HCT116 (cell line): ENCODE measurements around the gene NCOA5. TPM values are rescaled to one million over a fixed set of nuclear protein-coding genes. Genes with fewer than 3 reads are reported as not detected.

Source experiments
- ATAC-seq: fragments of 200-7000 bp; cut with Tn5 transposase; 2 replicates; pipeline ENCODE4 v1.9.1; 2020; ENCODE audit warnings: mild to moderate bottlenecking, moderate library complexity
- BruUV-seq: library from RNA; stranded (reverse); fragments of 400-500 nt; replicated peaks from 2 replicates; lab custom pipeline; 2021; lab: Mats Ljungman, UMichigan
- CTCF ChIA-PET: fragments of 300-600 bp; sonication (Branson Sonifier 250); formaldehyde crosslinking; loops from one replicate; lab custom pipeline; 2021; ENCODE audit warnings: antibody characterized with exemption; lab: Charles Lee
- POLR2A ChIA-PET: fragments of 300-600, 350-600 bp; sonication (Branson Sonifier 250); formaldehyde crosslinking; loops from one replicate; lab custom pipeline; 2021; ENCODE audit warnings: antibody characterized with exemption; lab: Charles Lee
- RAD21 ChIA-PET, 2 experiments: fragments of 300-600 bp; sonication (Branson Sonifier 250); formaldehyde crosslinking; loops; one replicate each; lab custom pipeline; 2023; ENCODE audit warnings: low total read pairs in 2 of 2; ENCODE audit not compliant: uncharacterized antibody in 2 of 2, unreplicated experiment in 2 of 2, low non-redundant PET in 1 of 2; lab: Charles Lee
- DNase-seq: peaks from one replicate; pipeline ENCODE4 v3.0.0-alpha.2; 2010; ENCODE audit warnings: low read depth, low spot score
- H2AFZ ChIP-seq: fragments of 200-600 bp; shearing (Covaris generic), sonication (generic); 2 replicates; pipeline ENCODE4 v1.6.1; 2017; ENCODE audit warnings: low read depth, mixed run types, mixed read lengths, antibody characterized with exemption, low read length; ENCODE audit not compliant: poor library complexity, severe bottlenecking
- H3K27ac ChIP-seq: 2 replicates; pipeline ENCODE4 v1.5.1; 2012; ENCODE audit warnings: low read depth, low read length
- H3K27me3 ChIP-seq: fragments of 200-600 bp; sonication (generic); 2 replicates; pipeline ENCODE4 v1.6.1; 2016; ENCODE audit warnings: mixed run types, low read length, mixed read lengths; ENCODE audit not compliant: insufficient read depth
- H3K36me3 ChIP-seq, 2 experiments: fragments of 200-500 bp in 1 of 2; fragments of 200-600 bp in 1 of 2; sonication (Bioruptor generic) in 1 of 2; sonication (generic) in 1 of 2; 2 replicates each; pipeline versions ENCODE4 v1.5.1 to v1.6.1; 2014 to 2016; ENCODE audit warnings: low read length in 2 of 2, inconsistent platforms in 1 of 2, mixed read lengths in 1 of 2, mixed run types in 1 of 2; ENCODE audit not compliant: insufficient read depth in 2 of 2, control insufficient read depth in 1 of 2
- H3K4me1 ChIP-seq, 2 experiments: fragments of 200-600 bp in 1 of 2; sonication (generic) in 1 of 2; 2 replicates each; pipeline versions ENCODE4 v1.5.1 to v1.6.1; 2012 to 2017; ENCODE audit warnings: low read length in 2 of 2, inconsistent platforms in 1 of 2, mild to moderate bottlenecking in 1 of 2, mixed read lengths in 1 of 2, mixed run types in 1 of 2, moderate library complexity in 1 of 2; ENCODE audit not compliant: insufficient read depth in 2 of 2, control insufficient read depth in 1 of 2
- H3K4me2 ChIP-seq: fragments of 200-600 bp; sonication (generic); 2 replicates; pipeline ENCODE4 v1.6.1; 2017; ENCODE audit warnings: mixed run types, low read length, mixed read lengths
- H3K4me3 ChIP-seq, 2 experiments: fragments of 200-600 bp in 1 of 2; sonication (generic) in 1 of 2; replicated peaks in 1 of 2; 2 replicates each; pipeline ENCODE4 v1.5.1; 2011 to 2016; ENCODE audit warnings: low read length in 2 of 2, control low read depth in 1 of 2, low read depth in 1 of 2, mild to moderate bottlenecking in 1 of 2, mixed read lengths in 1 of 2, mixed run types in 1 of 2
- H3K79me2 ChIP-seq: fragments of 200-600 bp; sonication (generic); 2 replicates; pipeline ENCODE4 v1.6.1; 2017; ENCODE audit warnings: mild to moderate bottlenecking, mixed run types, low read length, moderate library complexity, mixed read lengths; ENCODE audit not compliant: insufficient read depth
- H3K9ac ChIP-seq: fragments of 200-600 bp; sonication (generic); 2 replicates; pipeline ENCODE4 v1.6.1; 2016; ENCODE audit warnings: low read length, mixed read lengths
- H3K9me2 ChIP-seq: fragments of 200-600 bp; sonication (generic), shearing (Covaris generic); 2 replicates; pipeline ENCODE4 v1.6.1; 2017; ENCODE audit warnings: mixed run types, mild to moderate bottlenecking, moderate library complexity; ENCODE audit not compliant: insufficient read depth
- H3K9me3 ChIP-seq, 2 experiments: fragments of 200-500 bp in 1 of 2; fragments of 200-600 bp in 1 of 2; sonication (Bioruptor generic) in 1 of 2; sonication (generic) in 1 of 2; 2 replicates each; pipeline ENCODE4 v1.6.1; 2014 to 2017; ENCODE audit warnings: low read length in 2 of 2, mixed read lengths in 2 of 2, inconsistent platforms in 1 of 2, low read depth in 1 of 2, mild to moderate bottlenecking in 1 of 2, mixed run types in 1 of 2, moderate library complexity in 1 of 2; ENCODE audit not compliant: control insufficient read depth in 1 of 2, insufficient read depth in 1 of 2
- H4K20me1 ChIP-seq: fragments of 200-600 bp; sonication (generic), shearing (Covaris generic); 2 replicates; pipeline ENCODE4 v1.6.1; 2017; ENCODE audit warnings: mixed run types, mild to moderate bottlenecking, moderate library complexity; ENCODE audit not compliant: insufficient read depth
- RAD21 ChIP-seq: IDR thresholded peaks from 2 replicates; pipeline ENCODE4 v1.6.1; 2012; ENCODE audit warnings: low read depth, mild to moderate bottlenecking
- YY1 ChIP-seq: IDR thresholded peaks from 2 replicates; pipeline ENCODE4 v1.6.1; 2011; ENCODE audit warnings: low read length, low read depth, moderate library complexity, mild to moderate bottlenecking; ENCODE audit not compliant: insufficient replicate concordance; ENCODE audit errors: extremely low read depth
- intact Hi-C: fragments of 100-400 bp; cut with micrococcal nuclease; formaldehyde crosslinking; loops from 2 replicates; pipeline ENCODE4 v1.10.0; 2022
- total RNA-seq: library from RNA; stranded (reverse); gene quantifications from one replicate; pipeline ENCODE4 v1.2.1, GENCODE V29; 2021; ENCODE audit not compliant: unreplicated experiment
- TF ChIP-seq, protein P1 (sequence below): IDR thresholded peaks from 2 replicates; pipeline ENCODE4 v1.6.1; 2011; ENCODE audit warnings: mild to moderate bottlenecking, low read length, moderate library complexity; ENCODE audit not compliant: insufficient replicate concordance; ENCODE audit errors: extremely low read depth
- TF ChIP-seq, protein P2 (sequence below), 3 experiments: fragments of 200-600 bp in 1 of 3; sonication (generic) in 1 of 3; IDR thresholded peaks in 2 of 3; conservative IDR thresholded peaks in 1 of 3; 2 replicates each; pipeline ENCODE4 v1.5.1; 2012 to 2017; ENCODE audit warnings: low read depth in 2 of 3, low read length in 2 of 3, antibody characterized with exemption in 1 of 3, borderline replicate concordance in 1 of 3, control low read depth in 1 of 3, mild to moderate bottlenecking in 1 of 3, mixed read lengths in 1 of 3, mixed run types in 1 of 3, moderate library complexity in 1 of 3; ENCODE audit not compliant: insufficient read depth in 1 of 3

The NCOA5 gene
- total RNA-seq, 1 experiment from 2014 or later: 31.6 TPM

DNA sequence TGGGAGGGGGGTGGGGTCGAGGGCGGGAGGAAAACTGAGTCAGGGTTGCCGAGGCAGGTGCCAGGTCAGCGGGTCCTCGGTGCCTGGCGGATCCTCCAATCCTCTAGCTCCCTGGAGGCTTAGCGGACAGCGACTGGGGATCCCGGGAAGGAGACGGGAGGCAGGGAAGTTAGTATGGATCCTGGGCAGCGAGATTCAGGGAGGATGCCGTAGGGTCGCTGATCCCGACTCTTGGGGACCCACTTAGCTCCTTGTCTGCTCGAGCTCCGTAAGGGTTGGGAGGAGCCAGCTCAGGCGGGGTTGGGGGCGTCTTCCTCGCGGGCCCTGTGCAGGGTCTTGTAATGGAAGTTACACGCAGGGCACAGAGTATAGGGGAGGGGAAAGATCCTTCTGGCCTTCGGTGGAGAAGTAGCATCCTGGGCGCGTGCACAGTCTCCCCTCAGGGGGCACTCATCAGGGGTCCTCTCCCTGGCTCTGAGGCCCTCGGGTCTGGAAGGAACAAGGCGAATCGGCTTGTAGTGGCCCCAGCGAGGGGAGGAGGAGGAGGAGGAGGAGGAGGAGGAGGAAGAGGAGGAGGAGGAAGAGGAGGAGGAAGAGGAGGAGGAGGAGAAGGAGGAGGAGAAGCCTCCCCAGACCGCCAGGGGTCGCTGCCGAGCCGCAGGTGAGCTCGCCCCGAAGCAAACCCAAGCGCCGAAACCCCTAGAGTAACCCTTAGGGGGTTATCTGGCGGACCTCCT is 67.2 kb downstream of the NCOA5 start:
- ATAC-seq: peak; percentile 73
- no peaks in the 10 kb centered on the region for H3K9me3 ChIP-seq
- H3K9me2 ChIP-seq: no peaks in the 10 kb centered on the region
- H3K27me3 ChIP-seq: peaks cover 27% of the 10 kb centered on the region; the same call in 1 of the 2 replicates
- peak overlapping the region; percentile 45 to 55 for H3K4me3 ChIP-seq
- TF ChIP-seq, protein P1, sequence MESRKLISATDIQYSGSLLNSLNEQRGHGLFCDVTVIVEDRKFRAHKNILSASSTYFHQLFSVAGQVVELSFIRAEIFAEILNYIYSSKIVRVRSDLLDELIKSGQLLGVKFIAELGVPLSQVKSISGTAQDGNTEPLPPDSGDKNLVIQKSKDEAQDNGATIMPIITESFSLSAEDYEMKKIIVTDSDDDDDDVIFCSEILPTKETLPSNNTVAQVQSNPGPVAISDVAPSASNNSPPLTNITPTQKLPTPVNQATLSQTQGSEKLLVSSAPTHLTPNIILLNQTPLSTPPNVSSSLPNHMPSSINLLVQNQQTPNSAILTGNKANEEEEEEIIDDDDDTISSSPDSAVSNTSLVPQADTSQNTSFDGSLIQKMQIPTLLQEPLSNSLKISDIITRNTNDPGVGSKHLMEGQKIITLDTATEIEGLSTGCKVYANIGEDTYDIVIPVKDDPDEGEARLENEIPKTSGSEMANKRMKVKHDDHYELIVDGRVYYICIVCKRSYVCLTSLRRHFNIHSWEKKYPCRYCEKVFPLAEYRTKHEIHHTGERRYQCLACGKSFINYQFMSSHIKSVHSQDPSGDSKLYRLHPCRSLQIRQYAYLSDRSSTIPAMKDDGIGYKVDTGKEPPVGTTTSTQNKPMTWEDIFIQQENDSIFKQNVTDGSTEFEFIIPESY: no peak
- TF ChIP-seq, protein P2, sequence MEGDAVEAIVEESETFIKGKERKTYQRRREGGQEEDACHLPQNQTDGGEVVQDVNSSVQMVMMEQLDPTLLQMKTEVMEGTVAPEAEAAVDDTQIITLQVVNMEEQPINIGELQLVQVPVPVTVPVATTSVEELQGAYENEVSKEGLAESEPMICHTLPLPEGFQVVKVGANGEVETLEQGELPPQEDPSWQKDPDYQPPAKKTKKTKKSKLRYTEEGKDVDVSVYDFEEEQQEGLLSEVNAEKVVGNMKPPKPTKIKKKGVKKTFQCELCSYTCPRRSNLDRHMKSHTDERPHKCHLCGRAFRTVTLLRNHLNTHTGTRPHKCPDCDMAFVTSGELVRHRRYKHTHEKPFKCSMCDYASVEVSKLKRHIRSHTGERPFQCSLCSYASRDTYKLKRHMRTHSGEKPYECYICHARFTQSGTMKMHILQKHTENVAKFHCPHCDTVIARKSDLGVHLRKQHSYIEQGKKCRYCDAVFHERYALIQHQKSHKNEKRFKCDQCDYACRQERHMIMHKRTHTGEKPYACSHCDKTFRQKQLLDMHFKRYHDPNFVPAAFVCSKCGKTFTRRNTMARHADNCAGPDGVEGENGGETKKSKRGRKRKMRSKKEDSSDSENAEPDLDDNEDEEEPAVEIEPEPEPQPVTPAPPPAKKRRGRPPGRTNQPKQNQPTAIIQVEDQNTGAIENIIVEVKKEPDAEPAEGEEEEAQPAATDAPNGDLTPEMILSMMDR (IDR thresholded peaks at IDR 0.05 in 2 of 3, conservative IDR thresholded peaks at IDR 0.05 in 1 of 3; ENCODE audit: borderline replicate concordance in 1 of 3, insufficient read depth in 1 of 3, low read depth in 2 of 3, low read length in 2 of 3): peak; percentile 39 to 83 (median 65); a peak in 4 of 6 replicates
- peak; percentile 66 for TF ChIP-seq RAD21
- no peak for TF ChIP-seq YY1
- TF ChIP-seq, all 23 proteins: peak for 2
- RAD21 ChIA-PET: interaction anchor here (0.8 to 1.2 kb wide), 3 partner anchors 106 to 326 kb away, joined by 3 read pairs; no protein-coding TSS in a partner anchor
- H3K4me2 ChIP-seq: peak overlapping the region; percentile 88
- H3K36me3 ChIP-seq: no peaks in the 10 kb centered on the region
- intact Hi-C loops: loop anchor here (1.0 to 10.0 kb wide), 3 partner anchors 65 to 302 kb away; no protein-coding TSS in a partner anchor
- H3K4me1 ChIP-seq: peaks cover 0 to 16% of the 10 kb centered on the region in 2 experiments; a peak in 2 of 4 replicates
- no peaks in the 10 kb centered on the region for H4K20me1 ChIP-seq
- no peak overlapping the region for H3K27ac ChIP-seq
- POLR2A ChIA-PET: interaction anchor here (0.9 kb wide), 1 partner anchor 52 kb away, joined by 3 read pairs; no protein-coding TSS in a partner anchor
- H3K9ac ChIP-seq: no peak overlapping the region
- peak overlapping the region; percentile 75 for H2AFZ ChIP-seq
- DNase-seq: no peak
- CTCF ChIA-PET: interaction anchor here (0.7 to 1.8 kb wide), 16 partner anchors 9 to 416 kb away, joined by 3 to 15 read pairs (median 4); no protein-coding TSS in a partner anchor
- BruUV-seq: no TSS peak
- H3K79me2 ChIP-seq: no peaks in the 10 kb centered on the region
